Transverse colon (tissue), 3 donors: ENCODE results near the gene MIA.

ENCODE experiments used
- POLR2A ChIP-seq: fragments of 450-650 bp; IDR thresholded peaks from one replicate; pipeline ENCODE4 v1.6.1; 2016; ENCODE audit warnings: antibody characterized with exemption, mild to moderate bottlenecking, moderate library complexity
- TF ChIP-seq, protein P1 (sequence below), 5 experiments: fragments of 200-600 bp in 3 of 5; fragments of 450-650 bp in 2 of 5; sonication (generic) in 3 of 5; IDR thresholded peaks; 1 replicate in 2 of 5; 2 replicates in 3 of 5; pipeline ENCODE4 v1.5.1; 2016 to 2017; ENCODE audit warnings: antibody characterized with exemption in 5 of 5, inconsistent platforms in 3 of 5, mild to moderate bottlenecking in 2 of 5, moderate library complexity in 1 of 5

DNA sequence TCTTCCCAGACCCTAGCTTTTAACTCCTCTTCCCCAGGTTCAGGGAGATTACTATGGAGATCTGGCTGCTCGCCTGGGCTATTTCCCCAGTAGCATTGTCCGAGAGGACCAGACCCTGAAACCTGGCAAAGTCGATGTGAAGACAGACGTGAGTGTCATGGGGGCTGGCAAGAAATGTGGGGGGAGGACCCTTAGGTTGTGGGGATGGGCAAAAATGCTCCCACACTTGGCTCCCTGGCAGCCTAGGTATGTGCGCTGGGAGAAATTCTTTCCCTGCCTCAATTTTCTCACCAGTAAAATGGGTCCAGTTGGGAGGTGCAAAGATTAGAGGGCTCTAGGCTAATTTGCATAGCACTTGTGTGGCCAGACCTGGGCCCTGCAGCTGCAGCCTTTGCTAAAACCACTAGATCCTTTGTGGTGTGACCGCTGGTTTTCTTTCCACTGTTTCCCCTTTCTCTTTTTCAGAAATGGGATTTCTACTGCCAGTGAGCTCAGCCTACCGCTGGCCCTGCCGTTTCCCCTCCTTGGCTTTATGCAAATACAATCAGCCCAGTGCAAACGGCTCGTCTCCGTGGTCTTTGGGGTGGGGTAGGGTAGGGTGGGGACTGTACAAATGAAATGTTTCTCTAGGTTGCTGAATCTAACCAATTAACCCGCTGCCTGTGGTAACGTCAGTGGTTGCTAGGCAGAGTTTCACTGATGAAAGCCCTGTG is 1.8 kb downstream of the MIA start:
- TF ChIP-seq, protein P1, sequence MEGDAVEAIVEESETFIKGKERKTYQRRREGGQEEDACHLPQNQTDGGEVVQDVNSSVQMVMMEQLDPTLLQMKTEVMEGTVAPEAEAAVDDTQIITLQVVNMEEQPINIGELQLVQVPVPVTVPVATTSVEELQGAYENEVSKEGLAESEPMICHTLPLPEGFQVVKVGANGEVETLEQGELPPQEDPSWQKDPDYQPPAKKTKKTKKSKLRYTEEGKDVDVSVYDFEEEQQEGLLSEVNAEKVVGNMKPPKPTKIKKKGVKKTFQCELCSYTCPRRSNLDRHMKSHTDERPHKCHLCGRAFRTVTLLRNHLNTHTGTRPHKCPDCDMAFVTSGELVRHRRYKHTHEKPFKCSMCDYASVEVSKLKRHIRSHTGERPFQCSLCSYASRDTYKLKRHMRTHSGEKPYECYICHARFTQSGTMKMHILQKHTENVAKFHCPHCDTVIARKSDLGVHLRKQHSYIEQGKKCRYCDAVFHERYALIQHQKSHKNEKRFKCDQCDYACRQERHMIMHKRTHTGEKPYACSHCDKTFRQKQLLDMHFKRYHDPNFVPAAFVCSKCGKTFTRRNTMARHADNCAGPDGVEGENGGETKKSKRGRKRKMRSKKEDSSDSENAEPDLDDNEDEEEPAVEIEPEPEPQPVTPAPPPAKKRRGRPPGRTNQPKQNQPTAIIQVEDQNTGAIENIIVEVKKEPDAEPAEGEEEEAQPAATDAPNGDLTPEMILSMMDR (IDR thresholded peaks at IDR 0.05): no peak
- no peak for TF ChIP-seq POLR2A
